Spleen (tissue), 11 donors: ENCODE measurements around the gene RAP2A. TPM values are rescaled to one million over a fixed set of nuclear protein-coding genes. Genes with fewer than 3 reads are reported as not detected.

Experiments
- DNase-seq: peaks from one replicate; pipeline ENCODE4 v3.0.0-alpha.2; 2020
- H3K27ac ChIP-seq, 8 donors: fragments of 200-600 bp; sonication (generic) in 7 of 8; 1 replicate in 4 of 8; 2 replicates in 4 of 8; pipeline versions ENCODE4 v1.5.0 to v1.8.0; 2016 to 2021; ENCODE audit warnings: inconsistent platforms in 4 of 8, mild to moderate bottlenecking in 4 of 8, moderate library complexity in 1 of 8
- H3K27me3 ChIP-seq, 7 donors: fragments of 200-600 bp; sonication (generic) in 6 of 7; replicated peaks in 1 of 7; 1 replicate in 4 of 7; 2 replicates in 3 of 7; pipeline versions ENCODE4 v1.5.0 to v1.8.0; 2016 to 2021; ENCODE audit warnings: inconsistent platforms in 3 of 7, mild to moderate bottlenecking in 1 of 7
- H3K36me3 ChIP-seq, 6 donors: fragments of 200-600 bp; sonication (generic) in 5 of 6; 1 replicate in 4 of 6; 2 replicates in 2 of 6; pipeline versions ENCODE4 v1.5.0 to v1.8.0; 2016 to 2021; ENCODE audit warnings: inconsistent platforms in 2 of 6
- H3K4me1 ChIP-seq, 6 donors: fragments of 200-600 bp; sonication (generic) in 5 of 6; 1 replicate in 3 of 6; 2 replicates in 3 of 6; pipeline versions ENCODE4 v1.5.0 to v1.8.0; 2016 to 2021; ENCODE audit warnings: inconsistent platforms in 3 of 6
- H3K4me3 ChIP-seq, 8 donors: fragments of 200-600 bp; sonication (generic) in 7 of 8; 1 replicate in 4 of 8; 2 replicates in 4 of 8; pipeline versions ENCODE4 v1.5.0 to v1.8.0; 2016 to 2021; ENCODE audit warnings: inconsistent platforms in 4 of 8, mild to moderate bottlenecking in 4 of 8, moderate library complexity in 2 of 8
- H3K9me3 ChIP-seq, 8 donors: fragments of 200-600 bp; sonication (generic) in 7 of 8; 1 replicate in 4 of 8; 2 replicates in 4 of 8; pipeline versions ENCODE4 v1.5.0 to v1.8.0; 2016 to 2021; ENCODE audit warnings: inconsistent platforms in 4 of 8
- CTCF ChIP-seq, 11 experiments: fragments of 200-600 bp in 7 of 11; fragments of 450-650 bp in 4 of 11; sonication (generic) in 4 of 11; IDR thresholded peaks in 8 of 11; conservative IDR thresholded peaks in 3 of 11; 1 replicate in 7 of 11; 2 replicates in 4 of 11; pipeline versions ENCODE4 v1.4.0 to v1.8.0; 2016 to 2021; ENCODE audit warnings: antibody characterized with exemption in 11 of 11, inconsistent platforms in 4 of 11, mild to moderate bottlenecking in 1 of 11
- POLR2A ChIP-seq, 3 donors: fragments of 450-650 bp; IDR thresholded peaks; one replicate each; pipeline ENCODE4 v1.5.1; 2017; ENCODE audit warnings: antibody characterized with exemption in 3 of 3, mild to moderate bottlenecking in 1 of 3
- POLR2AphosphoS5 ChIP-seq, 3 donors: sonication (generic); formaldehyde crosslinking; IDR thresholded peaks; one replicate each; pipeline ENCODE4 v1.5.1; 2017; ENCODE audit warnings: antibody characterized with exemption in 3 of 3
- whole genome bisulfite sequencing, 5 donors: extraction: QIAGEN DNeasy Blood & Tissue Kit in 3 of 5; methylation state at CpG; one replicate each; pipeline versions ENCODE4 v1.1.5 to v1.1.7; 2013 to 2018; 5-methylcytosine and 5-hydroxymethylcytosine counted together
- intact Hi-C: fragments of 100-400 bp; cut with DNase I; formaldehyde crosslinking; loops from one replicate; pipeline ENCODE4 v1.15.0; 2023; ENCODE audit warnings: low total_unique reads
- polyA plus RNA-seq, 3 donors: library from polyadenylated mRNA; stranded (reverse); fragments of 200-250 nt; gene quantifications; one replicate each; pipeline ENCODE4 v1.2.1, GENCODE V29; 2013
- total RNA-seq, 7 donors: library from RNA; depleted of rRNA in 3 of 7; stranded (reverse); fragments of >200 nt in 3 of 7; fragmentation: NEBNext Ultra II Directional in 4 of 7; extraction: Animal tissue kit (Norgen Biotek cat#: 25700) in 4 of 7; gene quantifications; one replicate each; pipeline versions ENCODE4 v1.1.0 to v1.2.1, GENCODE V29; 2016 to 2021
- donor health status: healthy with polysubstance abuse.
- donor health status: DM: no; HTN: no; CAD: no; lungs with moderate emphysema.
- donor health status: DM: no; HTN: no; CAD: no.
- donor health status: Bipolar disorder and iron deficiency.
- donor health status: healthy.
- donor health status: DM: no; HTN: no; CAD: no.
- donor health status: DM: yes; HTN: yes; CAD: no.

Gene RAP2A
- total and polyA plus RNA-seq, 10 donors: 5.2 to 39.0 (median 29.8) TPM

- TF ChIP-seq POLR2AphosphoS5 (IDR thresholded peaks at IDR 0.05) (no peak), CTCF (IDR thresholded peaks at IDR 0.05 in 8 of 11, conservative IDR thresholded peaks at IDR 0.05 in 3 of 11) (no peak), POLR2A (IDR thresholded peaks at IDR 0.05) (no peak)
- WGBS, 5 donors: 74 to 98% (median 87%) methylated on average over 2 of the region's 2 CpGs
- H3K27ac ChIP-seq: no peak overlapping the region
- H3K27me3 ChIP-seq: no peaks in the 10 kb centered on the region
- DNase-seq: no peak
- intact Hi-C loops: no loop called here
- H3K4me3 ChIP-seq: no peak overlapping the region
- H3K9me3 ChIP-seq: peaks cover 0 to 4% (median under 1%) of the 10 kb centered on the region in 8 donors
- H3K36me3 ChIP-seq: no peaks in the 10 kb centered on the region
- H3K4me1 ChIP-seq: no peaks in the 10 kb centered on the region
Observed at GRCh38 chr13:97496511-97496910, 62.5 kb downstream of the RAP2A start.

DNA sequence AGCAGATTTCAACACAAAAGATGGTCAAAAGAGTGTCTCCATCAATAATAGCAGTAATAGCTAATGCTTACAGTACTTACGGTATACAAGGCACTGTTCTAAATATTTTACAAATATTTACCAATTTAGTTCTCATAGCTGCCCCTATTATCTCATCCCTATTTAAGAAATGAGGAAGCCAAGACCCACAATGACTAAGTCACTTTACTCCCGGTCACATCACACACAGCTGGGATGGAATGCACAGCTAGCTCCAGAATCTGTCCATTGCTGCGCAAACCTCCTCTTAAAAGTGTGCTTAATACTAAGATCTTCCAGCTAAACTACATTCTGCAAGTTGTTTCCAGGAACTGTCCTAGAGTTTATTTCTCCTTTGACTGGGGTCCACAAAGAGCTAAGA lies 63.4 kb downstream of the RAP2A start:
- Histone ChIP-seq H3K27me3 (no peaks in the 10 kb centered on the region), H3K4me1 (no peaks in the 10 kb centered on the region), H3K9me3 (no peaks in the 10 kb centered on the region), H3K36me3 (no peaks in the 10 kb centered on the region), H3K4me3 (no peak overlapping the region), H3K27ac (no peak overlapping the region)
- TF ChIP-seq CTCF (IDR thresholded peaks at IDR 0.05 in 8 of 11, conservative IDR thresholded peaks at IDR 0.05 in 3 of 11) (no peak), POLR2AphosphoS5 (IDR thresholded peaks at IDR 0.05) (no peak), POLR2A (IDR thresholded peaks at IDR 0.05) (no peak)
- DNase-seq: no peak
- intact Hi-C loops: no loop called here
- WGBS, 5 donors: 70 to 76% (median 72%) methylated on average over 3 of the region's 3 CpGs

- H3K4me3 ChIP-seq: no peak overlapping the region
- 39 to 75% (median 67%) methylated on average over 1 of the region's 1 CpG for WGBS, 5 donors
- no peak for TF ChIP-seq POLR2A (IDR thresholded peaks at IDR 0.05)
- TF ChIP-seq POLR2AphosphoS5 (IDR thresholded peaks at IDR 0.05): no peak
- no peak for TF ChIP-seq CTCF (IDR thresholded peaks at IDR 0.05 in 8 of 11, conservative IDR thresholded peaks at IDR 0.05 in 3 of 11)
- no peaks in the 10 kb centered on the region for H3K36me3 ChIP-seq
- H3K27me3 ChIP-seq: no peaks in the 10 kb centered on the region
- H3K9me3 ChIP-seq: no peaks in the 10 kb centered on the region
- H3K27ac ChIP-seq: no peak overlapping the region
- no peak for DNase-seq
- H3K4me1 ChIP-seq: peaks cover 0 to 4% (median 0%) of the 10 kb centered on the region in 6 donors
- intact Hi-C loops: no loop called here
Observed at GRCh38 chr13:97498419-97498818, 64.5 kb downstream of the RAP2A start.

- no peak for DNase-seq
- Histone ChIP-seq H3K9me3 (no peaks in the 10 kb centered on the region), H3K4me3 (no peak overlapping the region), H3K27ac (no peak overlapping the region), H3K36me3 (no peaks in the 10 kb centered on the region), H3K4me1 (peaks cover 0 to 4% (median 0%) of the 10 kb centered on the region in 6 donors), H3K27me3 (no peaks in the 10 kb centered on the region)
- intact Hi-C loops: no loop called here
- no peak for TF ChIP-seq CTCF (IDR thresholded peaks at IDR 0.05 in 8 of 11, conservative IDR thresholded peaks at IDR 0.05 in 3 of 11)
- no peak for TF ChIP-seq POLR2AphosphoS5 (IDR thresholded peaks at IDR 0.05)
- no peak for TF ChIP-seq POLR2A (IDR thresholded peaks at IDR 0.05)
- WGBS, 5 donors: 93 to 99% (median 96%) methylated on average over 4 of the region's 4 CpGs
Observed at GRCh38 chr13:97499181-97499580, 65.2 kb downstream of the RAP2A start.
